ENCODE data around the gene ID2.

Gene ID2

DNA sequence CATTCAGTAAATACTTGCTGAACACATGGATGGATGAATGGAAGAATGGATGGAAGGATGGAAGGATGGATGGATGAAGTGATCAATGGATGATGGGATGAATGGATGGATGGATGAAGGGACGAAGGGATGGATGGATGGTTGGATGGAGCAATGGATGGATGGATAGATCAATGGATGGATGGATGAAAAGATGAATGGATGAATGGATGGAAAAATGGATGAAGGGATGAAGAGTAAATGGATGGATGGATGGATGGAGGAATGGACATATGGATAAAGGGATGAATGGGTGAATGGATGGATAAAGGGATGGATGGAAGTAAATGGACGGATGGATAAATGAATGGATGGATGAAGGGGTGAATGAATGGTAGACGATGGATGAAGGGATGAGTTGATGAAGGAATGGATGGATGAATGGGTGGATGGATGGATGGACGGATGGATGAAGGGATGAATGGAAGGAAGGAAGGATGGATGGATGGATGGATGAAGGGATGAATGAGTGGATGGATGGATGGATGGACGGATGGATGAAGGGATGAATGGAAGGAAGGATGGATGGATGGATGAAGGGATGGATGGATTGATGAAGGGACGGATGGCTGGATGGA is 13.9 kb upstream of the ID2 start:
- TF ChIP-seq CREB1 (IDR thresholded peaks at IDR 0.05; ENCODE audit: low read depth) (no peak), NFIC (IDR thresholded peaks at IDR 0.05) (no peak), FOXM1 (IDR thresholded peaks at IDR 0.05; ENCODE audit: borderline replicate concordance, low read depth) (no peak), EP300 (IDR thresholded peaks at IDR 0.05; ENCODE audit: borderline replicate concordance) (no peak), YY1 (IDR thresholded peaks at IDR 0.05; ENCODE audit: low read depth) (no peak), CEBPB (IDR thresholded peaks at IDR 0.05) (no peak)

DNA sequence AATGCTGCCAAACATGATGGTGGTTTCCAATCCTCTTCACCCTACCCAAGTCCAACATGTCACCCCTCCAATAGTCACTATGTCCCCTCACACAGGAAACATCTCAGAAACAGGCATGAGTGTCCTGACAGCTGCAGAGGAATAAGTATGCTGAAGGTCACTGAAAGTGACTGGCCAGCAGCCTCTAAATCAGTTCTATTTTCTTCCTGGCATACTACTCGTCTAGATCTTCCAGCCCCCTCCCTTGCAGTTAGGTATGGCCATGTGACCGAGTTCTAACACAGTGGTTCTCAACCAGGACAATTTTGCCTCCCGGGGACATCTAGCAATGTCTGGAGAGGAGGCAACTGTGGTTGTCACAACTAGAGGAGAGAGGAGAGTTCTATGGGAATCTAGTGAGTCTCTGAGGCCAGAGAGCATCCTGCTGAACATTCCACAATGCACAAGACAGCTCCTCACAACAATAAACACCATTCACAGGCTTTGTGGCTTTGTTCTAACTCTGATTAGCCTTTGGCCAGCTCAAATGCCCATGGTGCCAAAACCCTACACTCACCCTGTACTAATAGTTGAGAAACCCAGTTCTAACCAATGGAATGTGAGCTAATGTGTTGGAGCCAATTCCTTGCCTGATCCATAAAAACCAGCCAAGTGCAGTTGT is 12.6 kb upstream of the ID2 start:
- TF ChIP-seq ZBTB7A (IDR thresholded peaks at IDR 0.05; ENCODE audit: low read depth) (no peak), CREB1 (IDR thresholded peaks at IDR 0.05; ENCODE audit: low read depth) (no peak), TCF12 (IDR thresholded peaks at IDR 0.05; ENCODE audit: low read depth) (no peak), EGR1 (IDR thresholded peaks at IDR 0.05) (no peak), CEBPB (IDR thresholded peaks at IDR 0.05) (no peak)

DNA sequence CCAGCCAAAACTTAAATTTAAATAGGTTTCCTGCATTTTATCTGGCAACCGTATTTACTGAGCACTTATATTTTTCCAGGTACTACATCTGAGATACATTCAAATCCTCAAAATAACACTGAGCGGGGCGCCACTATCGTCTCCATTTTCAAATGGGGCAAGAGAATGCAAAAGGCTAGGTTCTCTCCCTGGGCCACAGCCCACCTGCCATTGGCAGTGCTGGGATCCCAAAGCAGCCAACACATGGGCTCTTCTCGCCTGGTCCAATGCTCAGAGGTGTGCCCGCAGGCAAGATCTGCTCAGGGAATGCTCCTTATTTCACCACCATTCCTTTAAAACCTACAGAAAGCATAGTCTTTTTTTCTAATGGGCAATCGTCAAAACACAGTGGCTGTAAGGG is 11.3 kb upstream of the ID2 start:
- TF ChIP-seq EP300 (IDR thresholded peaks at IDR 0.05; ENCODE audit: borderline replicate concordance): no peak
- no peak for TF ChIP-seq CREB1 (IDR thresholded peaks at IDR 0.05; ENCODE audit: low read depth)
- TF ChIP-seq CEBPB (IDR thresholded peaks at IDR 0.05): no peak
- TF ChIP-seq FOXM1 (IDR thresholded peaks at IDR 0.05; ENCODE audit: borderline replicate concordance, low read depth): no peak
- TF ChIP-seq REST (IDR thresholded peaks at IDR 0.05; ENCODE audit: low read depth): no peak
- TF ChIP-seq YY1 (IDR thresholded peaks at IDR 0.05; ENCODE audit: low read depth): no peak
- no peak for TF ChIP-seq TCF12 (IDR thresholded peaks at IDR 0.05; ENCODE audit: low read depth)
- no peak for TF ChIP-seq TEAD4 (IDR thresholded peaks at IDR 0.05)
- TF ChIP-seq, protein P1, sequence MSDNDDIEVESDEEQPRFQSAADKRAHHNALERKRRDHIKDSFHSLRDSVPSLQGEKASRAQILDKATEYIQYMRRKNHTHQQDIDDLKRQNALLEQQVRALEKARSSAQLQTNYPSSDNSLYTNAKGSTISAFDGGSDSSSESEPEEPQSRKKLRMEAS (IDR thresholded peaks at IDR 0.05): no peak
- no peak for TF ChIP-seq RAD21 (IDR thresholded peaks at IDR 0.05; ENCODE audit: low read depth)
- no peak for TF ChIP-seq EGR1 (IDR thresholded peaks at IDR 0.05)
- no peak for TF ChIP-seq NFIC (IDR thresholded peaks at IDR 0.05)
- no peak for TF ChIP-seq ZBTB7A (IDR thresholded peaks at IDR 0.05; ENCODE audit: low read depth)

DNA sequence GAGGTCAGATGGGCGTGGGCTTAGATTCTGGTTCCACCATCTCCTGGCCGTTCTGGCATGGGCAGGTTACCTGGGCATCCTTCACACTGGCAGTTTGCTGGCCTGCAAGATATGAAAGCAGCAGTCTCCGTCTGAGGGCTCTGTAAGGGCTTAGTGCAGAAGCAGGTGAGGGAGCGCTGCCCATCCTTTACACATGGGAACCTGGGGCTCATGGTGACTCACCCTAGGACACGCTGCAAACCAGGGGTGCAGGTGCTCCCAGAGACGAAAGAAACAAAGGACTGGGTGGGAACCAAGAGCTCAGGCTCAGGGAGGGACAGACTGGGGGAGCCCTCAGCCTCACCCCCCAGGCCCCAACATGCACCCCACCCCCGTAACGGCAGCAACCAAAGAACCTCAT is 10.7 kb upstream of the ID2 start:
- TF ChIP-seq TCF12 (IDR thresholded peaks at IDR 0.05; ENCODE audit: low read depth): no peak
- no peak for TF ChIP-seq USF1 (IDR thresholded peaks at IDR 0.05)
- no peak for TF ChIP-seq TEAD4 (IDR thresholded peaks at IDR 0.05)

GRCh38 chr2:8671802-8672201 is 10.1 kb upstream of the ID2 start:
- TF ChIP-seq REST (IDR thresholded peaks at IDR 0.05; ENCODE audit: low read depth): no peak
- TF ChIP-seq USF1 (IDR thresholded peaks at IDR 0.05): no peak
- no peak for TF ChIP-seq RAD21 (IDR thresholded peaks at IDR 0.05; ENCODE audit: low read depth)
- no peak for TF ChIP-seq NFIC (IDR thresholded peaks at IDR 0.05)
- no peak for TF ChIP-seq CREB1 (IDR thresholded peaks at IDR 0.05; ENCODE audit: low read depth)
- no peak for TF ChIP-seq YY1 (IDR thresholded peaks at IDR 0.05; ENCODE audit: low read depth)
- TF ChIP-seq EP300 (IDR thresholded peaks at IDR 0.05; ENCODE audit: borderline replicate concordance): no peak
- no peak for TF ChIP-seq ZBTB7A (IDR thresholded peaks at IDR 0.05; ENCODE audit: low read depth)
- TF ChIP-seq TCF12 (IDR thresholded peaks at IDR 0.05; ENCODE audit: low read depth): no peak
- TF ChIP-seq CEBPB (IDR thresholded peaks at IDR 0.05): no peak
- TF ChIP-seq TAF1 (IDR thresholded peaks at IDR 0.05; ENCODE audit: low read depth): no peak
- no peak for TF ChIP-seq FOXM1 (IDR thresholded peaks at IDR 0.05; ENCODE audit: borderline replicate concordance, low read depth)
- TF ChIP-seq TEAD4 (IDR thresholded peaks at IDR 0.05): no peak
- TF ChIP-seq, protein P1 (IDR thresholded peaks at IDR 0.05): no peak
- no peak for TF ChIP-seq EGR1 (IDR thresholded peaks at IDR 0.05)

- TF ChIP-seq NFIC (IDR thresholded peaks at IDR 0.05) (no peak), CREB1 (IDR thresholded peaks at IDR 0.05; ENCODE audit: low read depth) (no peak), TEAD4 (IDR thresholded peaks at IDR 0.05) (no peak), YY1 (IDR thresholded peaks at IDR 0.05; ENCODE audit: low read depth) (no peak), USF1 (IDR thresholded peaks at IDR 0.05) (no peak)
- TF ChIP-seq, protein P1 (IDR thresholded peaks at IDR 0.05): no peak
These were observed 8.9 kb upstream of the ID2 start for GRCh38 chr2:8672940-8673339.
